NT2/D1 (cell line): ENCODE data around the gene UNC80.

ENCODE experiments used
- DNase-seq: peaks from one replicate; pipeline ENCODE4 v3.0.0-alpha.2; 2011; ENCODE audit warnings: low read depth, low spot score
- H3K27me3 ChIP-seq: 2 replicates; pipeline ENCODE4 v1.6.0; 2011; ENCODE audit warnings: mild to moderate bottlenecking; ENCODE audit not compliant: insufficient read length, insufficient read depth
- H3K36me3 ChIP-seq: 2 replicates; pipeline ENCODE4 v1.6.1; 2011; ENCODE audit warnings: mild to moderate bottlenecking, low read length, mixed read lengths; ENCODE audit not compliant: insufficient read depth, insufficient read length
- H3K4me1 ChIP-seq: 2 replicates; pipeline ENCODE4 v1.5.1; 2011; ENCODE audit not compliant: insufficient read depth, insufficient read length
- H3K4me3 ChIP-seq: 2 replicates; pipeline ENCODE4 v1.5.1; 2011; ENCODE audit warnings: low read depth; ENCODE audit not compliant: insufficient read length
- H3K9ac ChIP-seq: 2 replicates; pipeline ENCODE4 v1.6.0; 2011; ENCODE audit warnings: low read depth; ENCODE audit not compliant: insufficient read length
- H3K9me3 ChIP-seq: 2 replicates; pipeline ENCODE4 v1.5.1; 2011; ENCODE audit warnings: mild to moderate bottlenecking, low read length; ENCODE audit not compliant: insufficient read depth
- SUZ12 ChIP-seq: IDR thresholded peaks from 2 replicates; pipeline ENCODE4 v1.6.1; 2011; ENCODE audit not compliant: insufficient read length, insufficient read depth; ENCODE audit errors: extremely low read depth
- YY1 ChIP-seq: IDR thresholded peaks from 2 replicates; pipeline ENCODE4 v1.6.1; 2011; ENCODE audit not compliant: insufficient read length, insufficient read depth
- ZNF274 ChIP-seq: IDR thresholded peaks from 2 replicates; pipeline ENCODE4 v1.6.1; 2011; ENCODE audit warnings: mild to moderate bottlenecking, low read depth, low read length

The UNC80 gene

DNA sequence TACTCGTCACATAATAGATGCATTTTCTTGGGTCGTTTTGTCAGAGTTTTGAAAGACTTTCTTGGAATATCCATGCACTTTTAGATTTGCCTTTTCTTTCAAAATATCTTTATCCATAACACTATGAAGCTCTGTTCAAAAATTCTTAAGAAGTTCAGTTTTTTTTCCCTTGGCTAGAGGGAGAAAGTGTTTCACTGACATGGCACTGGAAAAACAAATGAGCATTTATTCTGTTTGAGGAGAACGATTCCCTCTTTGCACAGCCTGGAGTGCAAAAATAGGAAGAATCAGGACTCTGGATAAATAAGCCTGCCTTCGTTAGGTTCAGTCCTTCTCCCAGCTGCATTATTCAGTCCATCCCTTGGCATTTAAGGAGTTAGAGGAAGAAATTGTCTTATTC is 139.9 kb downstream of the UNC80 start:
- no peaks in the 10 kb centered on the region for H3K36me3 ChIP-seq
- H3K4me1 ChIP-seq = no peaks in the 10 kb centered on the region
- no peaks in the 10 kb centered on the region for H3K27me3 ChIP-seq
- H3K4me3 ChIP-seq = no peak overlapping the region
- no peak overlapping the region for H3K9ac ChIP-seq
- TF ChIP-seq SUZ12 (no peak), YY1 (no peak), ZNF274 (no peak)
- no peak for DNase-seq
- peaks cover 10% of the 10 kb centered on the region; the same call in 1 of the 2 replicates for H3K9me3 ChIP-seq

DNA sequence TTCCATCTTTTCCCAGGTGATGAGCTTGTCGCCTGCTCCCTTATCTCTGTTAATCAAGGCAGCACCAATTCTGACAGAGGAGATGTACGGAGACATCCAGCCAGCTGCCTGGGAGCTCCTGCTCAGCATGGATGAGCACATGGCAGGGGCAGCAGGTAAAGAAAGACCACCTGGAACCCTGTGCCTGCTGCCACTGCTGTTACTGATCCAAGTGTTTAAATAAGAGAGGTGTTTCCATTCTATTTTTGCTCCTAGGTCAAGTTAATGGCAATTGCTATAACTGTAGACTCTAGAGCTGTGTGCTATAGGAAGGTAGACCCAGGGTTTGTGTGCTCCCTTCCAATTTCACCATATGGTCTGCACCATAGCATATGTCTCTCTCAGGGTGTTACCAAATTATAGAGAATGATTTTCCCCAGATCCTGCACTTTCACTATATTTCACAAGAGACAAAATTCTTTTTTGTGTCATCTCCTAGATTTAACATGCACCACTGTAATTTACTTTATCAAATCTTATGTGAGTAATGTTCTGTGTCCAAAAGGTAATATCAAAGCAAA is 142.2 kb downstream of the UNC80 start:
- Histone ChIP-seq H3K27me3 (no peaks in the 10 kb centered on the region), H3K4me1 (no peaks in the 10 kb centered on the region), H3K9me3 (peaks cover 10% of the 10 kb centered on the region; the same call in 1 of the 2 replicates), H3K36me3 (no peaks in the 10 kb centered on the region), H3K9ac (no peak overlapping the region), H3K4me3 (no peak overlapping the region)
- DNase-seq = no peak
- TF ChIP-seq YY1 = no peak
- no peak for TF ChIP-seq SUZ12
- no peak for TF ChIP-seq ZNF274

DNA sequence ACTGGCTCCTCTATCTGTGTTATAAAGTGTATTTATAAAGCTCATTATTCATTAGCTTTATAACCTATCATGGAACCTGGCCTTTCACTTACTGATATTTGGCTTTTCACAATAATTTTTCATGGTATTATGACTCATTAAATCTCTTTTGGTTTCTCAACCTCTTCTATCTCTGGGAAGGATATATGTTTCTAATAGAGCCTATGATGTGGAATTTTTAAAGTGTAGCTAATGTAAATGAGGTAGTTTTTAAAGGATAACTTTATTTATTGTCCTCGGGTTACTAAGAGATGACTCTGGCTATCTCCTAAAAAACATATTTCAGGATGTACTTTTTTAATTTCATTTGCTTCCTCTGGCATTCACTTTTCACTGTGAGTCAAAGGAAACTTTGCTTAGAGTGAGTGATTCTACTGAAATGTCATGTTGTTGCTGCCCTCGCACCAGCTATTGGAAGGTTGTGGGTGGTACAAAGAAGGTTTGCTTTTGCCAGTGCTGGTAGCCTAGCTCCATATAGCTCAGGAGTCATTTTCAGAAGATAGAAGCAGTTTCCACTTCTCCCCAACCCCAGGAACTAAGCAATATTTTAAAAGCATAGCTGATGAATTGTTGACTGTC is 145.6 kb downstream of the UNC80 start:
- Histone ChIP-seq H3K9ac (no peak overlapping the region), H3K27me3 (no peaks in the 10 kb centered on the region), H3K9me3 (no peaks in the 10 kb centered on the region), H3K4me1 (no peaks in the 10 kb centered on the region), H3K36me3 (no peaks in the 10 kb centered on the region), H3K4me3 (no peak overlapping the region)
- no peak for DNase-seq
- TF ChIP-seq SUZ12 (no peak), ZNF274 (no peak), YY1 (no peak)

DNA sequence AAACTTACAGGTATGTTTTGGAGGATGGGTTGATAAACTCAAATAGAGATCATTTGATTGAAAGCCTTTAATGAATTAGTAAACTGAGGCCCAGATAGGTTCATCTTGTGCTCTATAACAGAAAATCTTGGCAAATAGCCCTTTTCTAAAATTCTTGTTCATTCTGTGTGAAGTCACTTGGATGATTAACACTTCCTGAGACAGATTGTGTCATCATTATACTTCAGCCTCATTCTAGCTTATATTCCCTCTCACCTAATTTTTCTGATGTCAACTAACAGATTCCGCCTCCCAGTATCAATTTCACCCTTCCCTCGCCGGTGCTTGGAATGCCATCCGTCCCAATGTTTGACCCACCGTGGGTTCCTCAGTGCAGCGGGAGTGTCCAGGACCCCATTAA is 146.6 kb downstream of the UNC80 start:
- H3K9ac ChIP-seq = no peak overlapping the region
- TF ChIP-seq SUZ12 = no peak
- TF ChIP-seq YY1 = no peak
- TF ChIP-seq ZNF274 = no peak
- H3K27me3 ChIP-seq = no peaks in the 10 kb centered on the region
- no peak for DNase-seq
- H3K4me1 ChIP-seq = no peaks in the 10 kb centered on the region
- no peak overlapping the region for H3K4me3 ChIP-seq
- no peaks in the 10 kb centered on the region for H3K9me3 ChIP-seq
- H3K36me3 ChIP-seq = no peaks in the 10 kb centered on the region

DNA sequence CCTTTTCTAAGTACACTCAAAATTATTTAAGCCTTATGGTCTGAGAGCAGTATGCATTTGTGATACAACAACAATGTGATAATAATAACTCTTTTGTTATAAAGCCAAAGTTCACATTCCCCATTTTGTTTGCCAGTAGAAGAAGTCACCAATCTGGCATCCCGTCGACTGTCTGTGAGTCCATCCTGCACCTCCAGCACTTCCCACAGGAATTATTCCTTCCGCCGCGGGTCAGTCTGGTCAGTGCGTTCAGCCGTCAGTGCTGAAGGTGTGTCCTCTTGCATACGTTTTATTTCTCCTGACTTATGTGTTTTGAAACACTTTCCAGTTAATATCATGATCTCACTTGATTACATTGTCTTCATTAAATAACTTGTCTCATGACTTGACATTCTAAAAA is 150.5 kb downstream of the UNC80 start:
- Histone ChIP-seq H3K9me3 (peaks cover 9% of the 10 kb centered on the region; the same call in 1 of the 2 replicates), H3K27me3 (no peaks in the 10 kb centered on the region), H3K4me3 (no peak overlapping the region), H3K36me3 (no peaks in the 10 kb centered on the region), H3K4me1 (no peaks in the 10 kb centered on the region), H3K9ac (no peak overlapping the region)
- TF ChIP-seq SUZ12 = no peak
- TF ChIP-seq ZNF274 = no peak
- TF ChIP-seq YY1 = no peak
- no peak for DNase-seq

DNA sequence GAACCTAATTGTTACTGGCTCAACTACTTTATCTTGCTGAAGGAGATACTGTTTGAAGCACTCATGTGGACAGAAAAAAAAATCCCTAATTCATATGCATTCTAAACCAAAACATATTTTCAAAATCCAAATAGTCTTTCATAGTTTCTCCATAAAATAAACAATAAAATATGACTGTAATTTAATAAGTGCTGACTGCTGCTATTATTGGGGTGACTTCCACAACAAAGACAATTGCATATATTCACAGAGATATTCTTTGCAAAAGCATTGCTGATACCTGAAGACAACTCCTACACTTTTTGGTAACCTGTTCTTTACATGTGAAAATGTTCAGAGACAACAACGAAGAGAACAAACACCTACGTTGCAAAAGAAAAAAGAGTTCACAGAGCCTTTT is 157.7 kb downstream of the UNC80 start:
- H3K36me3 ChIP-seq = no peaks in the 10 kb centered on the region
- H3K9me3 ChIP-seq = peaks cover 9% of the 10 kb centered on the region; the same call in 1 of the 2 replicates
- TF ChIP-seq YY1 = no peak
- TF ChIP-seq SUZ12 = no peak
- no peak for TF ChIP-seq ZNF274
- DNase-seq = no peak
- H3K27me3 ChIP-seq = no peaks in the 10 kb centered on the region
- H3K4me3 ChIP-seq = no peak overlapping the region
- no peak overlapping the region for H3K9ac ChIP-seq
- no peaks in the 10 kb centered on the region for H3K4me1 ChIP-seq

DNA sequence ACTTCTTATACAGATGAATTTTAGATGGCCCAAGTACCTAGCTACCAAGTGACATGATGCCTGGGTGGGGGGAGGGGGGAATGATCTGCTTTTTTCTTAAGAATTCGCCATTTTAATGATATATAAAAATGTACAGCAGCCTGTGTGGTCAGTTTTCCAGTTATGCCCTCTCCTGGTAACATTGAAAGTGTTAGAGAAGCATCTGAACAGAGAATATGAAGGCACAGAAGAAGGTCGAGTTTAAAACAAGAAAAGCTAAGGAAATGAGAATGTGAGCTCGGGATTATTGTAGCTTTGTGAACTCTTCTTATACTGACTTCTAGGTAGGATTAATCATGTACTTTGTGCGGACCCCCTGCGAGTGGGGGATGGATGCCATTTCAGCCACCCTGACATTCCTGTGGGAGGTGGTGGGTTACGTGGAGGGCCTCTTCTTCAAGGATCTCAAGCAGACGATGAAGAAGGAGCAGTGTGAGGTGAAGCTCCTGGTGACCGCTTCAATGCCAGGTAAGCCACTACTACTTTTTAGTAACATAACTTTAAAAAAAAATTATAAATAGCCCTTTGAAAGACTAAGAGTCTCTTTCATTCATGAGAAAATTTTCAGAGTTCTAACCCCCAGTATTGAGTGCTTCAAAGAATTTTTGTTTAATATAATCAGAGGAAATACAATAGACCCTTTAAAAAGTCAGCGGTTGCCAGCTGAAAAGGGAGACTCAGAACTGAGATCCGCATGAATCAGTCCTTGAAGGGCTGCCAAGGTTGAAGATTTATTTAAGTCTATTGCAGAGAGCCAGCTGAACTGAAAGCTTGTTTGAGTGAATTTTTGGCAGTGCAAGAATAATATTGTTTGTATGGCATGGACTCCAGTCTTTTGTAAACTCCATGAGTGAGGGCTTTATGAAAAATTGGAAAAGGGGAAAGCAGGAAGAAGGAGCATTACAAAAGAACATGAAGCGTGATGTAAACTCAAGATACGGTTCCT is 162.2 kb downstream of the UNC80 start:
- H3K36me3 ChIP-seq = no peaks in the 10 kb centered on the region
- no peak overlapping the region for H3K9ac ChIP-seq
- no peak overlapping the region for H3K4me3 ChIP-seq
- no peak for TF ChIP-seq SUZ12
- no peak for TF ChIP-seq YY1
- no peak for TF ChIP-seq ZNF274
- no peaks in the 10 kb centered on the region for H3K9me3 ChIP-seq
- H3K4me1 ChIP-seq = no peaks in the 10 kb centered on the region
- DNase-seq = no peak
- H3K27me3 ChIP-seq = no peaks in the 10 kb centered on the region
